SK-N-MC (cell line): Measurements from ENCODE around the gene AKAP1.

ENCODE experiments used
- DNase-seq: peaks from one replicate; pipeline ENCODE4 v3.0.0-alpha.2; 2011; ENCODE audit warnings: low read depth, low spot score
- H3K27ac ChIP-seq: fragments of 200-600 bp; sonication (generic); 2 replicates; pipeline ENCODE4 v1.5.1; 2016; ENCODE audit warnings: mixed run types
- H3K36me3 ChIP-seq: fragments of 200-600 bp; sonication (generic); 2 replicates; pipeline ENCODE4 v1.6.1; 2017; ENCODE audit warnings: antibody characterized with exemption, low read length, mixed read lengths; ENCODE audit not compliant: insufficient read depth
- H3K4me3 ChIP-seq: fragments of 200-600 bp; sonication (generic); 2 replicates; pipeline ENCODE4 v1.5.1; 2016
- H3K9ac ChIP-seq: fragments of 200-600 bp; sonication (generic); 2 replicates; pipeline ENCODE4 v1.8.0; 2017; ENCODE audit warnings: mixed run types, mixed read lengths; ENCODE audit not compliant: insufficient read length
- H3K9me3 ChIP-seq: fragments of 200-600 bp; sonication (generic); 2 replicates; pipeline ENCODE4 v1.6.1; 2017; ENCODE audit warnings: low read depth, mild to moderate bottlenecking, antibody characterized with exemption, low read length, moderate library complexity, mixed read lengths
- EZH2 ChIP-seq: fragments of 200-600 bp; sonication (generic); IDR thresholded peaks from one replicate; pipeline ENCODE4 v1.6.1; 2017; ENCODE audit warnings: antibody characterized with exemption
- FOXP2 ChIP-seq: optimal IDR thresholded peaks from 2 replicates; pipeline ENCODE3; 2011; ENCODE audit warnings: mild to moderate bottlenecking, moderate library complexity; ENCODE audit not compliant: insufficient read depth; ENCODE audit errors: extremely low read length, control extremely low read depth
- POLR2AphosphoS5 ChIP-seq: IDR thresholded peaks from 2 replicates; pipeline ENCODE4 v1.6.1; 2012; ENCODE audit warnings: mild to moderate bottlenecking, low read depth, low read length, borderline replicate concordance

Gene AKAP1

DNA sequence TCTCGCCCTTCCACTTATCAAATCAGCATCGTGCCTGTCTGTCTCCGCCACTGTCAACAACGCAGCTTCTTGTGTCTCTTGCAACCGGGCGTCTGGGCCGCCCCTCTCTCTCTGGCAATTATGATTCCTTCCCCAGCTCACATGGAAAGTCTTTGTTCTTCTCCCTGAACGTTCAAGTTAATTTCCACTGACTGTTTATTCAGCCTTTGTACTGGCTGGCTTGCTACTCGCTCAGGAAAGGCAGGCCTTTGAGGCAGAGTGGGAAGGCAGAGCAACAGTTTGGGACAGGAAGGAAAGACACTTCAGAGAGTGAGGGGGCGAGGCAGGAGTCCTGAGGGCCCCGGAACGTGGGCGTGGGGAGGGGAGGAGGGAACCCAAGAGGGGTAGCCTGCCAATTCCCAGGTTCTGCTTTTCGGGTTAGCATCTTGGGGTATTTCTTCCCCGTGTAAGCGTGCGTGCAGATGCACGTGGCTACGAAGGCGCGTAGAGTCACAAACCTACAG, 50.8 kb downstream of the AKAP1 start:
- Histone ChIP-seq H3K36me3 (no peaks in the 10 kb centered on the region), H3K9ac (no peak overlapping the region), H3K27ac (no peak overlapping the region), H3K4me3 (no peak overlapping the region), H3K9me3 (no peaks in the 10 kb centered on the region)
- TF ChIP-seq POLR2AphosphoS5 (no peak), EZH2 (no peak), FOXP2 (no peak)
- no peak for DNase-seq

DNA sequence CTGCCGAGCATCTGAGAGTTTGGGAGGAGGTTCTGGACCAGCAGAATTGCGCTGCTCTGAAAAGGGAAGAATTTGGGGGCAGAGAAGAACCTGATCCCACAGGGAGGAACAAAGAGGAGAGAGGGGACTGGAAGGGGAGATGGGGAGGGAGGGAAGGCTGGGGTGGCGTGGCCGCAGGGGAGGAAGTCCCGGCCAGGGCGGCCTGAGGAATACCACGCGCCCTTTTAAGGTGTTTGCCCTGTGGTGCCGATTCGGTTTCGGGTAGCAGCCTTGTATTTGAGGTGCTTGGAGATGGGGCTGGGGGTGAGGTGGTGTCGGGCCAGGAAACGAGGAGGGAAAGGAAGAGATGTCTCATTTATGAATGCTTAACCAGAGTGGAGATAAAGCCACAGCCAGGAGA, 51.3 kb downstream of the AKAP1 start:
- TF ChIP-seq POLR2AphosphoS5 (no peak), FOXP2 (no peak), EZH2 (no peak)
- Histone ChIP-seq H3K27ac (no peak overlapping the region), H3K9ac (no peak overlapping the region), H3K36me3 (no peaks in the 10 kb centered on the region), H3K4me3 (no peak overlapping the region), H3K9me3 (no peaks in the 10 kb centered on the region)
- DNase-seq: no peak

DNA sequence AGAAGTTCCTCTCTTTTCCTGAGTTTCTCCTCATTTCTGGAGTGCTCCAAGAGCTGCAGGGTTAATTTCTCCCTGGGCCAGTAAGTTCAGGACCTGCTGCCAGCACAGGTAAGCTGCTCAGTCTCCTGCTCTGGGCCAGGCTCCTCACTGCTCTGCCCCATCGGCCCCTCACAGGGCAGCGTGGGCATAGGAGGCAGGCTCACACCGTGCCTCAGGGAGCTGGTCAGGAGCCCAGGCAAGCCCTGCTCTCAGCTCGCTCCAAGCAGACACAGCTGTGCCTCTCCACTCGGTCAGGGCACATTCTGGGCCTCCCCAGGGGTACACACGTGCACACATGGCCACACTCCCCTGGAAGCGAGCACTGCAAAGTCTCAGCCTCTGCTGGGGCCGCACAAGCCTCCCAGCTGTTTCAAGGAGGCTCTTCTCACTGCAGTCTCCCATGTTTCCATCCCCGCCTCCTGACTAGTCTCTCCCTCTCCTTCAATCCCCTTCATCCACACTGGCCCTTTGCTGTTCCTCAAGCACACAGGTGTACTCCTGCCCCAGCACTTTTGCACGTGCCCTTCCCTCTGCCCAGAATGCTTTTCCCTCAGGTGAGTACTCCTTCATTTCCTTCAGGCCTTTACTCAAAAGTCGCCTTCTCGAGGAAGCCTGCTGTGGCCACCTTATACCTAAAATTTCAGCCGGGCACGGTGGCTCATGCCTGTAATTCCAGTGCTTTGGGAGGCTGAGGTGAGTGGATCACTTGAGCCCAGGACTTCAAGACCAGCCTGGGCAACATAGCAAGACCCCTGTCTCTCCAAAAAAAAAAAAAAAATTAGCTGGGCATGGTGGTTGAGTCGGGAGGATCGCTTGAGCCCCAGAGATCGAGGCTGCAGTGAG, 53.2 kb downstream of the AKAP1 start:
- Histone ChIP-seq H3K9me3 (no peaks in the 10 kb centered on the region), H3K36me3 (no peaks in the 10 kb centered on the region), H3K9ac (no peak overlapping the region), H3K4me3 (no peak overlapping the region), H3K27ac (no peak overlapping the region)
- DNase-seq: no peak
- TF ChIP-seq FOXP2 (no peak), POLR2AphosphoS5 (no peak), EZH2 (no peak)

DNA sequence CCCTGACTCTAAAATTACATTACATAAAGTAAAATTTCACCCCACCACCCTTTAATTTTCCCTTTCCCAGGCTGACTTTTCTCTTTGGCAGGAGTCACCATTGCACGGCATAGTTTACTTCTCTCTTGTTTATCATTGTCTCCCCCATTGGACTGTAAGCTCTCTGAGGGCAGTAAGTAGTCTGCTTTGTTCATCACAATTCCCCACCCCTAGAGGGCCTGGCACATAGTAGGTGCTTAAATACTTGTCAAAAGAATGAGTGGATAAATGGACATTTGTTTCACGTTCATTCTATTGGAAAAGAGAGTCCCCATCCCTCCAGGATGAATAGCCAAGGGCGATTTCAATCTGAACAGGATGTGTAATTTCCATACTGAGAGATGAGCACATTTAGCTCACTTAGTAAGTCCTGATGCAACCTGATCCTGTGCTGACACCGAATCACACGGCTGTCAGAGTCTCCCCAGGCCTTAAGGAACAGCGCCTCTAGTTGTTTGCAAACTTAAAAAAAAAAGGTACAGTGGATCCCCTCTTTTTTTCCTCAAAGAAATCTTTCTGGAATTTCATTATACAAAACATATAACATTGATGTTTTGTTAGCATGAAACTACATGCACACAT, 54.0 kb downstream of the AKAP1 start:
- no peak for TF ChIP-seq EZH2
- no peaks in the 10 kb centered on the region for H3K9me3 ChIP-seq
- H3K9ac ChIP-seq: no peak overlapping the region
- H3K27ac ChIP-seq: no peak overlapping the region
- no peak overlapping the region for H3K4me3 ChIP-seq
- no peak for DNase-seq
- no peaks in the 10 kb centered on the region for H3K36me3 ChIP-seq

DNA sequence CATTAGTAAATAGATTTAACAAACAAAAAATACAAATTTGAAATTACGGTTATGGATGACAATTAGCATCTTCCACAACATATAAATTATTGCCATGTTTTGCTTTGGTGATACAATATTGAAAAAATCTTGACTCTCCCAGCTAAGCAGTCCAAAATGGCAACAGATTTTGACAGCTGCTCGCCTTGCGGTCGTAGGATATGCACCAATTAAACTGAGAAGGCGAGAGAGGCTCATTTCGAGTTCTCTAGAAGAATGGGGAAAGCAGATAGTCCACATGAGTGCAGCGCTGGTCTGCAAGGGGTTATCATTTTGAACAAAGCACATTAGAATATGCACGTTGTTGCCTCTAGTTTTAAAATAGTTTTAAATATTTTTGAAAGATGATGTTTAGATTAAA, 55.3 kb downstream of the AKAP1 start:
- H3K4me3 ChIP-seq: no peak overlapping the region
- H3K36me3 ChIP-seq: no peaks in the 10 kb centered on the region
- H3K9ac ChIP-seq: no peak overlapping the region
- H3K9me3 ChIP-seq: no peaks in the 10 kb centered on the region
- DNase-seq: no peak
- H3K27ac ChIP-seq: no peak overlapping the region
- TF ChIP-seq FOXP2 (no peak), POLR2AphosphoS5 (no peak)

DNA sequence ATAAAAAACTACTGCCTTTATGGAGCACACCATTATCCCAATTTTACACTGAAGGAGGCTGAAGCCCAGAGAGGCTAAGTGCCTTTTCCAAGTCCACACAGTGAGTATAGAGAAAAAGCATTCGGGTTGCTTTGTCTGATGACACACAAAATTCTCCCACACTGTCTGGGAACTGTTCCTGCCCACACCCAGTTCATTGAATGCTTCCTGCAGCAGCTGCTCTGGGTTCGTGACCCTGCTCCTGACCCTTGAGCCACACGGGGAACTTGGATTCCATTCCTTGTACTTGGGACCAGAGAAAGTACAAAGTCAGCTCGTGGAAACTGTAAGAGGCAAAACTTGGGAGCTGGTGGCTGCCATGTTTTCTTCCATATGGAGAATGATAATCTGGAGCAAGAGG, 57.9 kb downstream of the AKAP1 start:
- H3K4me3 ChIP-seq: no peak overlapping the region
- H3K27ac ChIP-seq: no peak overlapping the region
- no peaks in the 10 kb centered on the region for H3K9me3 ChIP-seq
- DNase-seq: no peak
- no peak for TF ChIP-seq POLR2AphosphoS5
- no peak for TF ChIP-seq FOXP2
- TF ChIP-seq EZH2: no peak
- H3K36me3 ChIP-seq: no peaks in the 10 kb centered on the region
- H3K9ac ChIP-seq: no peak overlapping the region

DNA sequence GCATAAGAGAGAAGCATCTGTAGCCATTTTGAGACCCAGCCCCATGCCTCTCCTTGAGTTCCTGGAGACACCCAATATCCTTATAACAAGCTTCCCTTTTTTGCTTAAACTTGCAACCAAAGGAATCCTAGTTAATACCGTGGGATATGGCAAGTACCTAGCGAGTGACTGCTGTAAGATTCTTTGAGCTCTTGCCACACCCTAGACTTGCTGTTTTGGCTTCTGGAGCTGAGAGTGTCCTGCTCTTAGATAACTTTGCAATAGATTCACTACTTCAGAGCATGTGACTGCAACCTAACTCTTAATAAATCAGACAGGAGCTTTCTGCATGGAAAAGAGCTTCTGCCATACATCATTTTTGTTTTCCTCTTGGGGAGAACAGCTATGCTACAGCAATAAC, 58.3 kb downstream of the AKAP1 start:
- Histone ChIP-seq H3K4me3 (no peak overlapping the region), H3K27ac (no peak overlapping the region), H3K9ac (no peak overlapping the region), H3K36me3 (no peaks in the 10 kb centered on the region), H3K9me3 (no peaks in the 10 kb centered on the region)
- no peak for TF ChIP-seq EZH2
- TF ChIP-seq POLR2AphosphoS5: no peak
- no peak for TF ChIP-seq FOXP2
- no peak for DNase-seq

DNA sequence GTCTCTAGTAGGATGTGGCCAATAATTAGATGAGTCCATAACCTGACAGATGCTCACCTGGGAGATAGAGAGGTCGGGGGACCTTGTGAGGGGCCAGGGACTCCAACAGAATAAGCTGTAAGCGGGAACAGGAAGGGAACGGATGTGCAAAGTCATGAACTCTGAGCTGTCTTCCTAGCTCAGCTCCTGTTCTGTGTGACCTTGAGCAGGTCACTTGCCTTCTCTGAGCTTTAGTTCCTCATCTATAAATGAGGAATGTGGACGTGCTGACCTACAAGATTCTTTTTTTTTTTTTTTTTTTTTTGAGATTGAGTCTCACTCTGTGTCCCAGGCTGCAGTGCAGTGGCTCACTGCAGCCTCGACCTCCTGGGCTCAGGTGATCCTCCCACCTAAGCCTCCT, 58.9 kb downstream of the AKAP1 start:
- DNase-seq: no peak
- TF ChIP-seq FOXP2: no peak
- no peak for TF ChIP-seq POLR2AphosphoS5
- no peak for TF ChIP-seq EZH2
- H3K9me3 ChIP-seq: no peaks in the 10 kb centered on the region
- no peak overlapping the region for H3K4me3 ChIP-seq
- no peak overlapping the region for H3K27ac ChIP-seq
- no peak overlapping the region for H3K9ac ChIP-seq
- H3K36me3 ChIP-seq: no peaks in the 10 kb centered on the region
